Mammary epithelial cell (primary cell): ENCODE data around the gene FXYD6.

ENCODE experiments used
- CTCF ChIP-seq, 2 donors: IDR thresholded peaks in 1 of 2; conservative IDR thresholded peaks in 1 of 2; 2 replicates each; pipeline ENCODE4 v1.5.1; 2011 to 2012; ENCODE audit warnings: inconsistent platforms in 2 of 2, low read length in 2 of 2, mild to moderate bottlenecking in 2 of 2, control low read depth in 1 of 2, low read depth in 1 of 2; ENCODE audit not compliant: insufficient read depth in 1 of 2; ENCODE audit errors: extremely low read depth in 1 of 2
- EZH2 ChIP-seq: IDR thresholded peaks from 2 replicates; pipeline ENCODE4 v1.6.1; 2012; ENCODE audit warnings: low read length, inconsistent platforms, borderline replicate concordance

- TF ChIP-seq CTCF (conservative IDR thresholded peaks at IDR 0.05 in 1 of 2, IDR thresholded peaks at IDR 0.05 in 1 of 2; ENCODE audit: extremely low read depth in 1 of 2, insufficient read depth in 1 of 2, low read depth in 1 of 2, low read length in 2 of 2), result no peak
- no peak for TF ChIP-seq EZH2
These were observed 24.4 kb upstream of the FXYD6 start for GRCh38 chr11:117900720-117901440.
